HG02759 (cell line): ENCODE results near the gene ACTR3C.

Experiments
- ATAC-seq: cut with Tn5 transposase; IDR thresholded peaks from one replicate; pipeline ENCODE4 v1.9.1; 2021; ENCODE audit warnings: mild to moderate bottlenecking, moderate library complexity; ENCODE audit not compliant: unreplicated experiment

ACTR3C gene

GRCh38 chr7:150322833-150323681, at the start of gene ACTR3C, which contains the start of gene LRRC61:
Gene ACTR3C (minus strand): TSS chr7:150323545. CDS start chr7:150295296, 28,249 bp downstream.
Gene LRRC61 (plus strand): TSS chr7:150323355. CDS start chr7:150336862, 13,507 bp downstream.
- peak; percentile 67 for ATAC-seq

DNA sequence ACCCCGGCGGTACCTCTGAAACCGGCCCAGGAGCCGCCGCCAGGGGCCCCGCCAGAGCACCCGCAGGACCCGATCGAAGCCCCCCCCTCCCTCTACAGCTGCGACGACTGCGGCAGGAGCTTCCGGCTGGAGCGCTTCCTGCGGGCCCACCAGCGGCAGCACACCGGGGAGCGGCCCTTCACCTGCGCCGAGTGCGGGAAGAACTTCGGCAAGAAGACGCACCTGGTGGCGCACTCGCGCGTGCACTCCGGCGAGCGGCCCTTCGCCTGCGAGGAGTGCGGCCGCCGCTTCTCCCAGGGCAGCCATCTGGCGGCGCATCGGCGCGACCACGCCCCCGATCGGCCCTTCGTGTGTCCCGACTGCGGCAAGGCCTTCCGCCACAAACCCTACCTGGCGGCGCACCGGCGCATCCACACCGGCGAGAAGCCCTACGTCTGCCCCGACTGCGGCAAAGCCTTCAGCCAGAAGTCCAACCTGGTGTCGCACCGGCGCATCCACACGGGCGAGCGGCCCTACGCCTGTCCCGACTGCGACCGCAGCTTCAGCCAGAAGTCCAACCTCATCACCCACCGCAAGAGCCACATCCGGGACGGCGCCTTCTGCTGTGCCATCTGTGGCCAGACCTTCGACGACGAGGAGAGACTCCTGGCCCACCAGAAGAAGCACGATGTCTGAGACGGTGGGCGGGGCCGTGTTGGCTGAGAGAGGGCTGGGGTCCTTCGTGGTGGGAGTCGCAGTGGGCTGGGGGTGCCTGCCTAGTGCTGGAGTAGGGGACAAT, 49.1 kb upstream of the ACTR3C start:
- ATAC-seq: no peak

DNA sequence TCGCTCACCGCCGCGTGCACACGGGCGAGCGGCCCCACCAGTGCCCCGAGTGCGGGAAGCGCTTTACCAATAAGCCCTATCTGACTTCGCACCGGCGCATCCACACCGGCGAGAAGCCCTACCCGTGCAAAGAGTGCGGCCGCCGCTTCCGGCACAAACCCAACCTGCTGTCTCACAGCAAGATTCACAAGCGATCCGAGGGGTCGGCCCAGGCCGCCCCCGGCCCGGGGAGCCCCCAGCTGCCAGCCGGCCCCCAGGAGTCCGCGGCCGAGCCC, 48.6 kb upstream of the ACTR3C start:
- no peak for ATAC-seq

DNA sequence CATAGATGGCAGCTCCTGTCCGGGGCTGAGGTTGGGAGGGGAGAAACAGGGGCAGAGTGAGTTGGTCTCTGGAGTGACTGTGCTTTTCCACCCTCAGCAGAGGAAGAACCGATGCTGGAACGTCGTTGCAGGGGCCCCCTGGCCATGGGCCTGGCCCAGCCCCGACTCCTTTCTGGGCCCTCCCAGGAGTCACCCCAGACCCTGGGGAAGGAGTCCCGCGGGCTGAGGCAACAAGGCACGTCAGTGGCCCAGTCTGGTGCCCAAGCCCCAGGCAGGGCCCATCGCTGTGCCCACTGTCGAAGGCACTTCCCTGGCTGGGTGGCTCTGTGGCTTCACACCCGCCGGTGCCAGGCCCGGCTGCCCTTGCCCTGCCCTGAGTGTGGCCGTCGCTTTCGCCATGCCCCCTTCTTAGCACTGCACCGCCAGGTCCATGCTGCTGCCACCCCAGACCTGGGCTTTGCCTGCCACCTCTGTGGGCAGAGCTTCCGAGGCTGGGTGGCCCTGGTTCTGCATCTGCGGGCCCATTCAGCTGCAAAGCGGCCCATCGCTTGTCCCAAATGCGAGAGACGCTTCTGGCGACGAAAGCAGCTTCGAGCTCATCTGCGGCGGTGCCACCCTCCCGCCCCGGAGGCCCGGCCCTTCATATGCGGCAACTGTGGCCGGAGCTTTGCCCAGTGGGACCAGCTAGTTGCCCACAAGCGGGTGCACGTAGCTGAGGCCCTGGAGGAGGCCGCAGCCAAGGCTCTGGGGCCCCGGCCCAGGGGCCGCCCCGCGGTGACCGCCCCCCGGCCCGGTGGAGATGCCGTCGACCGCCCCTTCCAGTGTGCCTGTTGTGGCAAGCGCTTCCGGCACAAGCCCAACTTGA, 48.0 kb upstream of the ACTR3C start:
- ATAC-seq: no peak

GRCh38 chr7:150370612-150371071, 47.3 kb upstream of the ACTR3C start:
- ATAC-seq: no peak

GRCh38 chr7:150369748-150370501, 46.6 kb upstream of the ACTR3C start:
- ATAC-seq: no peak

DNA sequence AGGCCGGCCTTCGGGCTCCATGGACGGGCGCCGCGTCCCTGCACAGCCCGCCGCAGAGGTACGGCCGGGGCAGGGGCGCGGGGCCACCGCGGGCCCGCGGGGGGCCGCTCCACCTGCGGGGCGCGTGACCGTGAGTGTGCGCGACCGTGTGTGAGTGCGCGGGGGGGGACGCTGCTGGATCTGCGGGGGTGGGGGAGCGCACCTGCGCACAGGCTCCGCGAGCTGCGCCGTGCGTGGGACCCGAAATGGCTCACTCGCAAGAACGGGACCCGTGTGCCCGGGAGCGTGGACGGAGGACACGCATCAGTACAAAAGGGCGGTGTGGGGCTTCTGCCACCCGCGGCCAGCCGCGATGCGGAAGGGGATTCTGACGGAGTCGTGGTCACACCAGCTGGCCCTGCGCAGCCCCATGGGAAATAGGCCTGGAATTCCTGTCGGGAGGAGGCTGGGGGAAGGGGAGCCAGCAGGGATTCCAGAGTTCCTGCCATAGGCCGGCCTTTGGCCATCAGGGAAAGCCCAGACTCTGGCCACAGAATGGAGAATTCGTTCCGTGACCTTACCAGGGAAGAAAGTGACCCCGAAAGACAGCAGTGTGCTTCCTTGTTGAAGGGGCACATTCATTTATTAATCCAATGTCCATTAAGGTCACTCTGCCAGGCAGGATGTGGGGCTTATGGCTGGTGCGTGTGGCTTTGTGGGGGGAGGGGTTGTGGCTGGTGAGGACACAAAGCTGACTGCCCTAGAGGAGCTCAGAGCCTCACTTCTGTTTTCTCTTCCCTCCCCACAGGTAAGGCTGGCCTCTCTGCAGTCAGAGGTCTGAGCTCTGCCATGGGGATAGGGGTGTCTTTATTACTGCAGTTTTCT, 45.8 kb upstream of the ACTR3C start:
- peak; percentile 28 for ATAC-seq

- peak; percentile 67 for ATAC-seq
These were observed 44.9 kb upstream of the ACTR3C start, which contains the start of gene REPIN1 for GRCh38 chr7:150368096-150368883. Gene REPIN1 (plus strand): TSS chr7:150368822. CDS start chr7:150369712, 890 bp downstream.

- no peak for ATAC-seq
These were observed 44.3 kb upstream of the ACTR3C start for GRCh38 chr7:150367677-150368095.

DNA sequence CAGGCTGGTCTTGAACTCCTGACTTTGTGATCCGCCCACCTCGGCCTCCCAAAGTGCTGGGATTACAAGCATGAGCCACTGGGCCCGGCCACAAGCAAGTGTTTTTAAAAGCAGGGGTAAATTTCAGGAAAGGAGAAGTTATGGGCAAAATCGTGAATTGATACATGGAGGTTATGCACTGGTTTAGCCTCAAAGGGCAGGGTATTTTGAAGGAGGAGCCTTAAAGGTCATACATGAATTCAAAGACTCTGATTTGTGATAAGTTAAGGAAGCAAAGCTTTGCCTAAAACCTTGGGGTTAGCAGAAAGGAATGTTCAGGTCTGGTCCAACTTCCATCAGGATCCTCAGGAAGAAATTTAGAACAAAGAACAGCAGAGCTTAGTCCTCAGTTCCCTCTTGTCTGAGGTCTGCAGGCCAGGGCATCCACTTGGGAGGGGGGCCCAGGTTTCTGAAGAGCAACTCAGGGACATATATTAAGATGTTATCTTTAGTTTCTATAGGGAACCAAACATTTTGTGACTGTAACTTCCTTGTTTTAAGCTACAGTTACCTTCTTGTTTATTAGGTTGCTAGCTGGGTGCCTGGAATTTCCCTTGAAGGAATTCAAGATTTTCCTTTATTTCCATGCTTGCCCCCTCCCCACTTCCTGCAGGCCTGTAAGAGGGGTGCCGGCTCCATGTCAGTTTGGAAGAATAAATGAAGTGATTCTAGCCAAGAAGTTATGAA, 42.5 kb upstream of the ACTR3C start:
- no peak for ATAC-seq

DNA sequence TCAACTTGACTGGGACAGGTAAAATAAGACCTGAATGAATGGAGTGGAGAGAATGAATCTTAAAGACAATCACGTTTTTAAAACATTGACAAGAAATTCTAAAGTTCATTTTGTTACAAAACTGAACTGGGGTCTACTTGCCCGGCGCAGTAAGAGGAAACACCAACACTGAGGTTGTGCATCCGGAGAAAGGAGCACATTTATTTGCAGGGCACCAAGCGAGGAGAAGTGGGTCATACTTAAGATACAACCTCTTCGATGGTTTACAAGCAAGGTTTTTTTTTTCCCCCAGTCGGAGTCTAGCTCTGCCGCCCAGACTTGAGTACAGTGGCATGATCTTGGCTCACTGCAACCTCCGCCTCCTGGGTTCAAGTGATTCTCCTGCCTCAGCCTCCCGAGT, 41.8 kb upstream of the ACTR3C start:
- ATAC-seq: no peak

DNA sequence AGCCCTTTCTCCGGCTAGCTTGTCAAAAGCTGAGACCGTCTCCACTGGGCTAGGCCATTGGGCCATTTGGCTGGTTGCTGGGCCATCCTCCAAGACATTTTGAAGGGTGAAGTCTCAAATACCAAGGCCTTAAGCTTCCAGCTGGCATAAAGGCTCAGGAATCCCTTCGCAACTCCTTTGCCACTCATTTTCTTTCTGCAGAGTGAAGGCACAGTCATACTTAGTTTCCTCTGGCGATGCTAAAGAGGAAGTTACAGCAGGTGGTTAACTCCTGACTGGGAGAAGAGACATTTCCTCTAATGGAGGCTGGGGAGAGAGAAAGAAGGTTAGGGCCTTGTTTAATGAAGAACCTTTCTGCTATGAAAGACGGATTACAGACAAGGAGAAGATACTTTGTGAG, 40.5 kb upstream of the ACTR3C start:
- peak; percentile 22 for ATAC-seq

DNA sequence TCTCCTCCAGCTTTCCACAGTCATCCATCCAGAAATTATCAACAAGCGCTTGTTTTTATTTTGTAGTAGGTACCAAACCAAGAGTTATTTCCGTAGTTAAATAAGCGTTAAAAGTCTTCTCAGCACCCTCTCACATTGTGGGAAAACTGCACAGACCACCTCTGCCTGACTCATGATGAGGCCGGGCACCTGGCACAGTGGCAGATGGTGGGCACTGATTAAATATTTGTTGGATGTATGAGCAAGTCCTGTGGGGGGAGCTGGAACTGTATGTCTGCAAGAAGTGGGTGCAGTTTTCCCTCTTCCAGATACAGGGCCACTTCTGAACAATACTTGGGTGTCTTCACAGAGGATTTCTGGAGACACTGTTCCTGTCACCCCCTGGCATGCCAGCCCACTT, 40.0 kb upstream of the ACTR3C start:
- no peak for ATAC-seq

DNA sequence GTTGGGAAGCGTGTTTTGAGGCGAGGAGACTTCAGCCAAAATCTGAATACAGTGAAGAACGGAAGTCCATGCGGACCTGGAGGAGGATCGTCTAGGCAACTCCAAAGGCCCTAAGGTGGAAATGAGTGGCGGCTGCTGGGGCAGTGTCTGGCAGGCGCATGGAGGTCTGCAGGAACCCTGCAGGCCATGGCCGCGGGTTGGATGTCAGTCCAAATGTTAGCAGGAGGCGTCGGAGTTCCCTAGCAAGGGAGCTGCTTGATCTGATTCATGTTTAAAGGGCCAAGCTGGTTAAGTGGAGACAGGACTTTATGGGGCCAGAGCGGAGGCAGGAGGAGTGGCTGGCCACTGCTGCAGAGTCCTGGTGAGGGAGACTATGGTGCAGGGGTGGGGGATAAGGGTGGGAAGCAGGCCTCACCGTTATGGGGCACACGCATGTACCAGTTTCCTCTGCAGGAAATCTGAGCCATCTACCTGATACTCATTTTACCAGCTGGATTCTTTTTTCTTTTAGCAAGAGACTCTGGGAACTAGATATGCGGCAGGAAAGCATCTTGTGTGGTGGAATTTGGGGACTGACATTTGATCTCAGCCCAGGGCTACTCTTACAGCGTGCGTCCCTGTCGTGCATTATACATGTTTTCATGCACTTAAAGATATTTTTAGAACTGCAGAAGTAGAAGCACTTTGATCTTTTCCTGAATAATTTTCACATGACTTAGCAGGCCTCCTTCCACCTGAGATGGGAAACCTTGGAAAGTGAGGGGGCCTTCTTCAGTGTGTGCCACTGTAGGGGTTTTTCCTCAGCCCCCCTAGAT, 38.7 kb upstream of the ACTR3C start:
- no peak for ATAC-seq

DNA sequence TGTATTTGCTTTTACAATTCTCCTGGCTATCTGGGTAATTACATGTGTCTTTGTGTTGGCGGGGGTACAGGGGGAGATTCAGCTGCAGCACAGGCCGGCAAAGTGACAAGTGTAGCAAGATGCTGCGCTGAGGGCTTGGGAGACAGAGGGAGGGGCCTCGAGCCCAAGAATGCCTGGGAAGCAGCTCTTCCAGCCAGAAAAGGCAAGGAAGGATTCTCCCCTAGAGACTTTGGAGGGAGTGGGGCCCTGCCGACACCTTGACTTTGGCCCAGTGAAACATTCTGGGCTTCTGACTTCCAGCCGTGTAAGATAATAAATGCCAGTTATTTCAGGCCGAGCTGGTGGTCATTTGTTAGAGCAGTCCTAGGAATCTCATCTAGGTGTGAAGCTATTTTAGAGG, 38.1 kb upstream of the ACTR3C start:
- ATAC-seq: no peak

DNA sequence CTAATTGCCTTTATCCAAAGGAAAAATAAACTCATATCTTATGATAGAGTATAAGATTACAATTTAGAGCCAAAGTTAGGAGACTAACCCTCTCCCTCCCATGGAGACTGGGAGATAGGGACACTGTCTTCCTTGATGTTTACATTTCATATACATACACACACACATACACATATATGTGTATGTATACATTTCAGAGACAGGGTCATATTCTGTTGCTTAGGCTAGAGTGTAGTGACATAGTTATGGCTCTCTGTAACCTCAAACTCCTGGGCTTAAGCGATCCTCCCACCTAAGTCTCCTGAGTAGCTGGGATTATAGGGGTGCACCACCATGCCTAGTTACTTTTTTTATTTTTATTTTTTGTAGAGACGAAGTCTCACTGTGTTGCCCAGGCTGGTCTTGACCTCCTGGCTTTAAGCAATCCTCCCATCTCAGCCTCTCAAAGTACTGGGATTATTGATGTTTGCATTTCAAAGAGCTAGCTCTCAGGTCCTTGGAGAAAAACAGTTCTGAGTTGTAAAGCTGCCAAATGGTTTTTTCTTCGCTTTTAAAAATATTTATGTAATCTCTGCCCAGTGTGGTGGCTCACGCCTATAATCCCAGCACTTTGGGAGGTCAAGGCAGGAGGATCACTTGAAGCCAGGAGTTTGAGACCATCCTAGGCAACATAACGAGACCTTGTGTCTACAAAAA, 37.2 kb upstream of the ACTR3C start:
- no peak for ATAC-seq
